ENCODE data around the gene RNF183.

The RNF183 gene

GRCh38 chr9:113340011-113340699 is 37.0 kb upstream of the RNF183 start, which contains the start of gene WDR31 (continued):
- peak; percentile 60 for TF ChIP-seq ZNF335 (tag by site-specific recombination; conservative IDR thresholded peaks at IDR 0.05)
- TF ChIP-seq ZNF23 (tag by site-specific recombination; IDR thresholded peaks at IDR 0.05; ENCODE audit: borderline replicate concordance): no peak
- no peak for TF ChIP-seq ZBTB7A (tag by site-specific recombination; IDR thresholded peaks at IDR 0.05; ENCODE audit: low read depth)
- TF ChIP-seq, protein P1, sequence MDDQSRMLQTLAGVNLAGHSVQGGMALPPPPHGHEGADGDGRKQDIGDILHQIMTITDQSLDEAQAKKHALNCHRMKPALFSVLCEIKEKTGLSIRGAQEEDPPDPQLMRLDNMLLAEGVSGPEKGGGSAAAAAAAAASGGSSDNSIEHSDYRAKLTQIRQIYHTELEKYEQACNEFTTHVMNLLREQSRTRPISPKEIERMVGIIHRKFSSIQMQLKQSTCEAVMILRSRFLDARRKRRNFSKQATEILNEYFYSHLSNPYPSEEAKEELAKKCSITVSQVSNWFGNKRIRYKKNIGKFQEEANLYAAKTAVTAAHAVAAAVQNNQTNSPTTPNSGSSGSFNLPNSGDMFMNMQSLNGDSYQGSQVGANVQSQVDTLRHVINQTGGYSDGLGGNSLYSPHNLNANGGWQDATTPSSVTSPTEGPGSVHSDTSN (CRISPR knock-in tag; IDR thresholded peaks at IDR 0.05): 0 out of 2 replicates have a peak, but pooled peaks have one; percentile 76
- TF ChIP-seq ZNF777 (tag by site-specific recombination; IDR thresholded peaks at IDR 0.05; ENCODE audit: borderline replicate concordance): no peak
- no peak for TF ChIP-seq ZNF37A (tag by site-specific recombination; IDR thresholded peaks at IDR 0.05)
- no peak for TF ChIP-seq ZNF426 (tag by site-specific recombination; IDR thresholded peaks at IDR 0.05)
- TF ChIP-seq ZNF610 (tag by site-specific recombination; IDR thresholded peaks at IDR 0.05; ENCODE audit: borderline replicate concordance): peak; percentile 80; the same call in 1 of the 2 replicates
- TF ChIP-seq ZNF423 (tag by site-specific recombination; IDR thresholded peaks at IDR 0.05): no peak
- TF ChIP-seq, protein P2, sequence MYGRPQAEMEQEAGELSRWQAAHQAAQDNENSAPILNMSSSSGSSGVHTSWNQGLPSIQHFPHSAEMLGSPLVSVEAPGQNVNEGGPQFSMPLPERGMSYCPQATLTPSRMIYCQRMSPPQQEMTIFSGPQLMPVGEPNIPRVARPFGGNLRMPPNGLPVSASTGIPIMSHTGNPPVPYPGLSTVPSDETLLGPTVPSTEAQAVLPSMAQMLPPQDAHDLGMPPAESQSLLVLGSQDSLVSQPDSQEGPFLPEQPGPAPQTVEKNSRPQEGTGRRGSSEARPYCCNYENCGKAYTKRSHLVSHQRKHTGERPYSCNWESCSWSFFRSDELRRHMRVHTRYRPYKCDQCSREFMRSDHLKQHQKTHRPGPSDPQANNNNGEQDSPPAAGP (tag by site-specific recombination; IDR thresholded peaks at IDR 0.05): peak; percentile 90
- no peak for TF ChIP-seq ZNF548 (tag by site-specific recombination; IDR thresholded peaks at IDR 0.05)
- TF ChIP-seq PRDM1 (tag by site-specific recombination; IDR thresholded peaks at IDR 0.05): no peak
- TF ChIP-seq ZNF292 (tag by site-specific recombination; IDR thresholded peaks at IDR 0.05; ENCODE audit: borderline replicate concordance, low read depth): no peak
- peak; percentile 88 for TF ChIP-seq GLIS2 (tag by site-specific recombination; IDR thresholded peaks at IDR 0.05)
- TF ChIP-seq ZNF785 (tag by site-specific recombination; IDR thresholded peaks at IDR 0.05): no peak
- peak; percentile 96 for TF ChIP-seq KLF8 (tag by site-specific recombination; IDR thresholded peaks at IDR 0.05)
- TF ChIP-seq ZNF350 (tag by site-specific recombination; IDR thresholded peaks at IDR 0.05): no peak
- no peak for TF ChIP-seq ZNF549 (tag by site-specific recombination; IDR thresholded peaks at IDR 0.05)
- peak; percentile 83; the same call in 1 of the 2 replicates for TF ChIP-seq ZNF2 (tag by site-specific recombination; IDR thresholded peaks at IDR 0.05)
- 0 out of 2 replicates have a peak, but pooled peaks have one; percentile 18 for TF ChIP-seq CTCF (tag by site-specific recombination; IDR thresholded peaks at IDR 0.05)
- TF ChIP-seq ZNF266 (tag by site-specific recombination; IDR thresholded peaks at IDR 0.05; ENCODE audit: low read depth): no peak
- no peak for TF ChIP-seq ZNF155 (tag by site-specific recombination; IDR thresholded peaks at IDR 0.05)
- no peak for TF ChIP-seq ZNF132 (tag by site-specific recombination; IDR thresholded peaks at IDR 0.05; ENCODE audit: borderline replicate concordance)
- TF ChIP-seq, protein P3, sequence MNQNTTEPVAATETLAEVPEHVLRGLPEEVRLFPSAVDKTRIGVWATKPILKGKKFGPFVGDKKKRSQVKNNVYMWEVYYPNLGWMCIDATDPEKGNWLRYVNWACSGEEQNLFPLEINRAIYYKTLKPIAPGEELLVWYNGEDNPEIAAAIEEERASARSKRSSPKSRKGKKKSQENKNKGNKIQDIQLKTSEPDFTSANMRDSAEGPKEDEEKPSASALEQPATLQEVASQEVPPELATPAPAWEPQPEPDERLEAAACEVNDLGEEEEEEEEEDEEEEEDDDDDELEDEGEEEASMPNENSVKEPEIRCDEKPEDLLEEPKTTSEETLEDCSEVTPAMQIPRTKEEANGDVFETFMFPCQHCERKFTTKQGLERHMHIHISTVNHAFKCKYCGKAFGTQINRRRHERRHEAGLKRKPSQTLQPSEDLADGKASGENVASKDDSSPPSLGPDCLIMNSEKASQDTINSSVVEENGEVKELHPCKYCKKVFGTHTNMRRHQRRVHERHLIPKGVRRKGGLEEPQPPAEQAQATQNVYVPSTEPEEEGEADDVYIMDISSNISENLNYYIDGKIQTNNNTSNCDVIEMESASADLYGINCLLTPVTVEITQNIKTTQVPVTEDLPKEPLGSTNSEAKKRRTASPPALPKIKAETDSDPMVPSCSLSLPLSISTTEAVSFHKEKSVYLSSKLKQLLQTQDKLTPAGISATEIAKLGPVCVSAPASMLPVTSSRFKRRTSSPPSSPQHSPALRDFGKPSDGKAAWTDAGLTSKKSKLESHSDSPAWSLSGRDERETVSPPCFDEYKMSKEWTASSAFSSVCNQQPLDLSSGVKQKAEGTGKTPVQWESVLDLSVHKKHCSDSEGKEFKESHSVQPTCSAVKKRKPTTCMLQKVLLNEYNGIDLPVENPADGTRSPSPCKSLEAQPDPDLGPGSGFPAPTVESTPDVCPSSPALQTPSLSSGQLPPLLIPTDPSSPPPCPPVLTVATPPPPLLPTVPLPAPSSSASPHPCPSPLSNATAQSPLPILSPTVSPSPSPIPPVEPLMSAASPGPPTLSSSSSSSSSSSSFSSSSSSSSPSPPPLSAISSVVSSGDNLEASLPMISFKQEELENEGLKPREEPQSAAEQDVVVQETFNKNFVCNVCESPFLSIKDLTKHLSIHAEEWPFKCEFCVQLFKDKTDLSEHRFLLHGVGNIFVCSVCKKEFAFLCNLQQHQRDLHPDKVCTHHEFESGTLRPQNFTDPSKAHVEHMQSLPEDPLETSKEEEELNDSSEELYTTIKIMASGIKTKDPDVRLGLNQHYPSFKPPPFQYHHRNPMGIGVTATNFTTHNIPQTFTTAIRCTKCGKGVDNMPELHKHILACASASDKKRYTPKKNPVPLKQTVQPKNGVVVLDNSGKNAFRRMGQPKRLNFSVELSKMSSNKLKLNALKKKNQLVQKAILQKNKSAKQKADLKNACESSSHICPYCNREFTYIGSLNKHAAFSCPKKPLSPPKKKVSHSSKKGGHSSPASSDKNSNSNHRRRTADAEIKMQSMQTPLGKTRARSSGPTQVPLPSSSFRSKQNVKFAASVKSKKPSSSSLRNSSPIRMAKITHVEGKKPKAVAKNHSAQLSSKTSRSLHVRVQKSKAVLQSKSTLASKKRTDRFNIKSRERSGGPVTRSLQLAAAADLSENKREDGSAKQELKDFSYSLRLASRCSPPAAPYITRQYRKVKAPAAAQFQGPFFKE (tag by site-specific recombination; IDR thresholded peaks at IDR 0.05; ENCODE audit: borderline replicate concordance): no peak
- no peak; the same call in 1 of the 2 replicates for TF ChIP-seq ZNF366 (tag by site-specific recombination; conservative IDR thresholded peaks at IDR 0.05)
- no peak for TF ChIP-seq ZNF214 (tag by site-specific recombination; IDR thresholded peaks at IDR 0.05; ENCODE audit: borderline replicate concordance)
- TF ChIP-seq, protein P4, sequence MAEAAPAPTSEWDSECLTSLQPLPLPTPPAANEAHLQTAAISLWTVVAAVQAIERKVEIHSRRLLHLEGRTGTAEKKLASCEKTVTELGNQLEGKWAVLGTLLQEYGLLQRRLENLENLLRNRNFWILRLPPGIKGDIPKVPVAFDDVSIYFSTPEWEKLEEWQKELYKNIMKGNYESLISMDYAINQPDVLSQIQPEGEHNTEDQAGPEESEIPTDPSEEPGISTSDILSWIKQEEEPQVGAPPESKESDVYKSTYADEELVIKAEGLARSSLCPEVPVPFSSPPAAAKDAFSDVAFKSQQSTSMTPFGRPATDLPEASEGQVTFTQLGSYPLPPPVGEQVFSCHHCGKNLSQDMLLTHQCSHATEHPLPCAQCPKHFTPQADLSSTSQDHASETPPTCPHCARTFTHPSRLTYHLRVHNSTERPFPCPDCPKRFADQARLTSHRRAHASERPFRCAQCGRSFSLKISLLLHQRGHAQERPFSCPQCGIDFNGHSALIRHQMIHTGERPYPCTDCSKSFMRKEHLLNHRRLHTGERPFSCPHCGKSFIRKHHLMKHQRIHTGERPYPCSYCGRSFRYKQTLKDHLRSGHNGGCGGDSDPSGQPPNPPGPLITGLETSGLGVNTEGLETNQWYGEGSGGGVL (tag by site-specific recombination; IDR thresholded peaks at IDR 0.05): peak; percentile 70
- TF ChIP-seq ZBTB17 (tag by site-specific recombination; IDR thresholded peaks at IDR 0.05): peak; percentile 78
- TF ChIP-seq ZBTB21 (tag by site-specific recombination; IDR thresholded peaks at IDR 0.05): peak; percentile 54; the same call in 1 of the 2 replicates

Data from HEK293 (cell line).